DMS153 (cell line): ENCODE results near the gene MLLT10.

ENCODE experiments used
- DNase-seq: peaks from one replicate; lab custom pipeline; 2025; lab: John Stamatoyannopoulos, UW

The MLLT10 gene

GRCh38 chr10:21517134-21518031, 16.6 kb upstream of the MLLT10 start:
- DNase-seq: peak; percentile 12

DNA sequence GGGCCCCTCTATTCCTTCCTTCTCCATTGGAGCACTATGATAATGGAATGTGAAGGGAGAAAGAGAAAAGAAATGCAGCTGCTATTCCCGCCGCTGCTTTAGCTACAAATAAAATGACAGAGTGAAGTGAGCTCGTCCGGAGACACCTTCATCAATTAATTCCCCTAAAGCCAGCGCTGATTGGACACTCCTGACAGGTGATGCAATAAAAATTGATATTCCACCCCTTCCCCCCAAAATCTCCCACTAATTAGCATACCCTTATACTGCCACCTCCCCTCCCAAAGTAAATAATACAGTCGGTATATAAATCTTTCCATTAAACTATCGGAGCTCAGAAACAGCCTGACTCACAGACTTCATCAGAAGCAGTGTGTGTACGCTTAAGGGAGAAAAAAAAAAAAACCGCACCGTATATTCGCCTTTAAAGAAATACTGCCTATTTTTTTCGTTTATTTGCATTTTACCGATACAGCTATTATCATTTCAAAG, 15.8 kb upstream of the MLLT10 start:
- peak; percentile 46 for DNase-seq

GRCh38 chr10:21518641-21519396, 15.2 kb upstream of the MLLT10 start:
- DNase-seq: no peak

DNA sequence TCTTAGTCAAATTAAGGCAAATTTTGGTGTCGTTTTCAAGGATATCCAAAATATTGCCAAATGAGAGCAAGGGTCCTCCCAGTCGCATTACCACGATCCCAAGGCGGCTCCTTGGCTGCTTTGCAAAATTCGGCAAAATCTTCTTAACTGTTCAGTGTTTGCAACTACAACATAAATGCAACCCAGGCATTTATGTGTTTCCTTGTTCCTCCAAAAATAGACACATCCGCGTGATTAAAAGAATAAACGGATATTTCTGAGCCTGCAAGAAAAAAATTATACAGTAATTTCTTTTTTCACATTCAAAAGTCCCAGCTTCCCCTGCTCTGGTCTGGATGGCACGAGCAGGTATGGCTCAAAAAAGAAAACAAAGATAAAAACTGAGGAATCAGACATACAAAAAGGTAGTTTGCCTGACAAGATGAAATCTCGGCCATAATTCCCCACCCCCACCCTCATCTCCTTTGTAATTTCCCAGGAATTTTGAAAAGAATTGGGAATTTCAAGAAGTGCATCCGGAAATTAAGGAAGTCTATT, 14.6 kb upstream of the MLLT10 start:
- no peak for DNase-seq

DNA sequence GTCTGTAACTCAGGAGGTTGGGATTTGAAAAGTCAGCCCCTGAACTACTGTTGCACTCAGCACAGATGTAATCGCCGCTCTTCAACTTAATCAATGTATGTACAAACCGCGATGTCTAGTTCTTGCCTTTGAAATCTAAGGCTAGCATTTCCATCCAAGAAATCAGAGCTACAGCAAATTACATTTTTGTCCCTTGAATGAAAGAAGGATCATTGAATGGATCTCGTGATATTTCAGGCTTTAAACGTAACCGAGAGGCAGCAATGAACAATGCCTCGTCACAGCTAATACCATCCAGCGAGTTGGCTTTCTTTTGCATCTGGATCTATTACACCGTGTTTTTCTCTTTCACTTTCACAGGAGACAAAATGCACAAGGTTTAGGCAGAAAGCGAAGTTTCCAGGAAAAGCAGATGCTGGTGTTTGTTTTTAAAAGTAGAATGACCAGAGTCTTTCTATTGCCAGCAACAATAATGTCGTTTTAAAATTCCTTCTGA, 14.0 kb upstream of the MLLT10 start:
- DNase-seq: no peak

- no peak for DNase-seq
These were observed 13.5 kb upstream of the MLLT10 start for GRCh38 chr10:21520509-21520908.

DNA sequence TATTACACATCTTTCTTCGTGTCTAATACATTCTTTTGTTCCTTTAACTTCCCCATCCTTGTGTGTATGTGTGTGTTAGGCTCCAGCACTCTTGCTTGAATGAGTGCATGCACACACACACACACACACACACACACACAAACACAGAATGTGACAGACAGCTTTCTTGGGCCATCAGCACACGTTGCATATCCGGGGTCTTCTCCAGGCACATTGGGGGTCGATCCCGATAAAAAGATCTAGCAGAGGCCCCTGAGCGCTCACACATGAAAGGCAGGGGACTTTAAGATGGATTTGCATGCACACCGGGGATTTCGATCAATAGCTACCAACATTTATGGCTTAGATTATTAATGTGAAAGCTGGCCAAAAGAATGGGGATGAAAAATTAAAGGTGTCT, 13.1 kb upstream of the MLLT10 start:
- DNase-seq: no peak

DNA sequence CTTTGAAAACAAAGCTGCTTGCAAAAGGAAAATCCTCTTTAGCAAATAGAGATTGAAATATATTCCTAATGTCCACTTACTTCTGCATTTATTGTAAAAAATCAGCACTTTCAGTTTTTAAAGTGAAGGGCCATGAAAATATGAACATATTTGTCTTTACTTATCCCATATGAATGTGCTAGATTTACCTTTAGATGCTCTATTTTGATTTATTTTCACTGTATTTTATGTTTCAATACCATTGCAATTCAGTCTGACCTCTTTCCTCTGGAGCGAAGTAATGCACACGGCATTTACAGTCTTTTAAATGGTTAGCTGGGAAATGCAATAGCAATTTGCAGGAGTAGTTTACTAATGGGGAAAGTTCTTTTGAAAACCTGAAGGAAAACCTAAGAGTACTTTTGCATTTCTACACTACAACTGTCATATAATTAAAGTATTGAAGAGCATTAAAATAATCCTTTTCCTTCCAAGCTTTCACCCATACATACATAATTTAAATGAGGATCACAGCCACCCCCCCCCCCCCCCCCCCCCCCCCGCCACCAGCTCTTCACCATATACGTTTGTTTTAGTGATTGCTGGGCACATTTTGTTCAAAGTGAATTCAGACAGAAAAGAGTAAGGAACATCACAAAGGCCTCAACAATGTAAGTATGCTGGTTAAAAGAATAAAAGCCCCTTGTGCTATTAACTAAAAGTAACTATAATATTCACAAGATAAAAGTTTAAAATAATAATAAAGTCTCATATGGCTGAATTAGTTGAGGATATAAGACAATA, 12.1 kb upstream of the MLLT10 start:
- no peak for DNase-seq

GRCh38 chr10:21522631-21523406, 11.2 kb upstream of the MLLT10 start:
- DNase-seq: no peak

- no peak for DNase-seq
These were observed 10.4 kb upstream of the MLLT10 start for GRCh38 chr10:21523557-21524008.

- no peak for DNase-seq
These were observed 9.9 kb upstream of the MLLT10 start for GRCh38 chr10:21524131-21524525.

GRCh38 chr10:21524526-21525366, 9.3 kb upstream of the MLLT10 start:
- DNase-seq: no peak

- peak; percentile 66 for DNase-seq
These were observed 8.5 kb upstream of the MLLT10 start, which contains the start of gene SKIDA1 for GRCh38 chr10:21525367-21526187. SKIDA1 (minus strand) TSS chr10:21525682; CDS start chr10:21517822, 7,860 bp downstream.

- no peak for DNase-seq
These were observed 7.7 kb upstream of the MLLT10 start for GRCh38 chr10:21526188-21526859.

- DNase-seq: no peak
These were observed 7.0 kb upstream of the MLLT10 start for GRCh38 chr10:21526860-21527597.

DNA sequence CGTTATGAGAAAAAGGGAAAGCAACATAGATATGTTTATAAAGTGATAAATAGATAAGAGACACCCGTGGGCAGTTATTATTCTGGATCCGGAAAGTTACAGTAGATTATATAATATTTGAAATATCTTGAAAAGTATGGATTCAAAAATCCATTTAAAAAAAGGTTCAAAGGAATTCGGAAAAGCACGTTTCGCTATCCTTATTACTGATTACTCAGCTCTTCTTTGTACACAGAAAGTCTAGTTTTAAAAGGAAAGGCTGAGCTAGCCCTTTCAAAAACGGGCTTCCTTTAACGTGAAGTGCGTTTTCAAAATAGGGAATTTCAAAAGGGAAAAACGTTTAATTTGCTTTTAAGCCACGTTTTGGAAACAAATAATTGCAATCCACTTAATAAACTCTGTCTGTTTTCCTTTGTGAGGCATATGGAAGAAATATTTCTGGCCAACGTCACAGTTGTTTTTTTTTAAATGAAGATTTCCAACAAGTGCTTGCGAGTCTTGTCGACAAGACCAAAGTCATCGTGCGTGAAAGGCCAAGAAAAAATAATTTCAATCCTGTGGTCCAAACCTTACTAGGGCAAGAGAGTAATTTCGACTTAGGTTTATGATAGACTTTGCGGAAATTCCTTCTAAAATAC, 6.3 kb upstream of the MLLT10 start:
- DNase-seq: no peak
